Measurements from ENCODE around the gene C11orf68. TPM values are rescaled to one million over a fixed set of nuclear protein-coding genes. Genes with fewer than 3 reads are reported as not detected.

The C11orf68 gene
- total and polyA plus RNA-seq, 7 donors, result 52.8 to 98.7 (median 60.7) TPM

DNA sequence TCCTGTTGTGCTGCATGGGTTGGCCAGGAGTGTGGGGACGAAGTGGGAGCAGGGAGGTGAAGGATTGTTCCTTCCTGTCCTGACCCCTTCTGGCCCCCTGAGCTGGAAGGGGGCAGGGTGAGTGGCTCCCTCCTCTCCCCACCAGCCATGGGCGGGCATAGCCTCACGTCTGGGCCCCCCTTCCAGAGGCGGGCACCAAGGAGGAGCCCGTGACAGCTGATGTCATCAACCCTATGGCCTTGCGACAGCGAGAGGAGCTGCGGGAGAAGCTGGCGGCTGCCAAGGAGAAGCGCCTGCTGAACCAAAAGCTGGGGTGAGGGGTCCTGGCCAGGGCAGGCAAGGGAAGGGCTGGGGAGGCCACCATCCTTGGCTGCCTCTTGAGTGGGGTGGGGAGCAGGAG, 46.0 kb upstream of the C11orf68 start:
- intact Hi-C loops (cut with DNase I), result loop anchor here (5.0 kb wide), 2 partner anchors 37 to 78 kb away; partner anchors contain the start of genes FIBP (in 2 of the 2), BANF1 (in 1 of the 2) and EIF1AD (in 1 of the 2)
- H3K27me3 ChIP-seq (ENCODE audit: insufficient read depth in 3 of 3, low read length in 2 of 3), result no peaks in the 10 kb centered on the region
- no peak overlapping the region for H3K27ac ChIP-seq
- no peaks in the 10 kb centered on the region for H3K9me3 ChIP-seq
- no peak for TF ChIP-seq CTCF (IDR thresholded peaks at IDR 0.05)
- no peak for DNase-seq
- H3K36me3 ChIP-seq (ENCODE audit: insufficient read depth in 1 of 2, low read depth in 1 of 2), result peaks cover 11 to 59% of the 10 kb centered on the region in 2 donors
- ATAC-seq, result no peak
- peaks cover 33% of the 10 kb centered on the region for H3K4me1 ChIP-seq
- 78 to 90% (median 87%) methylated on average over 8 to 10 of the region's 10 CpGs for WGBS, 3 donors
- H3K4me3 ChIP-seq, result no peak overlapping the region

DNA sequence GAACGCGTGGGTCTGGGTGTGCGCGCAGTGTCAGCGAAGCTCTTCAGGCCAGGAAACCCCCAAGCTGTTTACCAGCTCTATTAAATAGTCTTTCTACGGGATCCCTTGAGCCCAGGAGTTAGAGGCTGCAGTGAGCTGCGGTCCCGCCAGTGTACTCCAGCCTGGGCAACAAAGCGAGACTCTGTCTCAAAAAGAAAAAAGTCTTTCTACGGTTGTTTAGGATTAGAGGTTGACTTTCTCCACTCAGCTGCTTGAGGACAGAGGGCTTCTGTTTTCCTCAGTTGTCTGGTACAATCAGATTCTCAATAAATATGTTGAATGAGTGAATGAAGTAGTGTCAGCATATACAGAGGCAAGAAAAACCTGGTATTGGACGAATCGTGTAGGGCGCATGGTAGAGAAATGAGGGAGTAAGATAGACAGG, 43.3 kb upstream of the C11orf68 start:
- Histone ChIP-seq H3K36me3 (ENCODE audit: insufficient read depth in 1 of 2, low read depth in 1 of 2) (peaks cover 6 to 35% of the 10 kb centered on the region in 2 donors), H3K9me3 (no peaks in the 10 kb centered on the region), H3K4me3 (peak overlapping the region; percentile 100), H3K4me1 (peaks cover 15% of the 10 kb centered on the region), H3K27me3 (ENCODE audit: insufficient read depth in 3 of 3, low read length in 2 of 3) (no peaks in the 10 kb centered on the region), H3K27ac (peak overlapping the region; percentile 91)
- DNase-seq (no peak), ATAC-seq (peak in 2 of 4 donors; percentile 2 to 4)
- 6 to 7% (median 6%) methylated on average over 12 to 13 of the region's 13 CpGs for WGBS, 3 donors
- intact Hi-C loops (cut with DNase I), result loop anchor here (5.0 kb wide), 2 partner anchors 40 to 75 kb away; partner anchors contain the start of genes FIBP (in 2 of the 2), BANF1 (in 1 of the 2) and EIF1AD (in 1 of the 2)
- no peak for TF ChIP-seq CTCF (IDR thresholded peaks at IDR 0.05)

DNA sequence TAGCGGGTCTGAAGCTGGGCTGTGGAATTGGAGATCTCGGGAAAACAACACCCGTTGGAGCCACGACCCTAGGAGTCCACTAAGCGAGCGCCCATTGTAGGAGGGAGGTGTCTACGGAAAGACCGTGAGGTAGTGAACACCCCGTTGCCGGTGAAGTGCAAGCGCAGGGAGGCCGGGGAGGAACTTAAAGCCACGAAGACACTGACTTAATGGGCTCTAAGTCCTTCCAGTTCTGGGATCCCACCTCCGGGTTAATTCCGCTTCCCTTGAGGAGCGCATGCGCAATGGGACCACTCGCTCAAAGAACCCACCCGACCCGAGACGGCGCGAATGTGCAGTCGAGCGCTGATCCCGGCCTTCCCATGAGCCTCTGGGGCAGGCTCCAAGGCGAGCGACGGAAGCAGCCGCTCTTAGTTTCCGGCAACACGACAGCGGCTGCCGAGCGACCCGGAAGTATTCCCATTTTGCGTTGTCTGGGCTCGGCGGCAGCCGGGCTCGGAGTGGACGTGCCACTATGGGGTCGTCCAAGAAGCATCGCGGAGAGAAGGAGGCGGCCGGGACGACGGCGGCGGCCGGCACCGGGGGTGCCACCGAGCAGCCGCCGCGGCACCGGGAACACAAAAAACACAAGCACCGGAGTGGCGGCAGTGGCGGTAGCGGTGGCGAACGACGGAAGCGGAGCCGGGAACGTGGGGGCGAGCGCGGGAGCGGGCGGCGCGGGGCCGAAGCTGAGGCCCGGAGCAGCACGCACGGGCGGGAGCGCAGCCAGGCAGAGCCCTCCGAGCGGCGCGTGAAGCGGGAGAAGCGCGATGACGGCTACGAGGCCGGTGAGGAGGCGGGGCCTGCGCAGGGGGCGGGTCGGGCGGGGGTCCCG, 42.6 kb upstream of the C11orf68 start, which contains the start of gene SART1:
SART1 (plus strand) TSS at position 468 of the 874 bp plus-strand sequence; CDS start at position 515, 47 bp downstream.
- H3K36me3 ChIP-seq (ENCODE audit: insufficient read depth in 1 of 2, low read depth in 1 of 2), result peaks cover 5 to 28% of the 10 kb centered on the region in 2 donors
- peak; percentile 98 to 99 for DNase-seq
- H3K9me3 ChIP-seq, result no peaks in the 10 kb centered on the region
- no peak for TF ChIP-seq CTCF (IDR thresholded peaks at IDR 0.05)
- peak; percentile 97 to 99 (median 98) for ATAC-seq
- peak within 1 kb of the TSS; percentile 100 for H3K4me3 ChIP-seq
- no peaks in the 10 kb centered on the region for H3K27me3 ChIP-seq (ENCODE audit: insufficient read depth in 3 of 3, low read length in 2 of 3)
- peaks cover 15% of the 10 kb centered on the region for H3K4me1 ChIP-seq
- intact Hi-C loops (cut with DNase I), result loop anchor here (1.0 to 5.0 kb wide), 3 partner anchors 41 to 74 kb away; partner anchors contain the start of genes BANF1 (in 2 of the 2), EIF1AD (in 2 of the 2) and FIBP (in 2 of the 2)
- peak within 1 kb of the TSS; percentile 91 for H3K27ac ChIP-seq
- WGBS, 3 donors, result 0% methylated on average over 76 to 97 of the region's 97 CpGs

DNA sequence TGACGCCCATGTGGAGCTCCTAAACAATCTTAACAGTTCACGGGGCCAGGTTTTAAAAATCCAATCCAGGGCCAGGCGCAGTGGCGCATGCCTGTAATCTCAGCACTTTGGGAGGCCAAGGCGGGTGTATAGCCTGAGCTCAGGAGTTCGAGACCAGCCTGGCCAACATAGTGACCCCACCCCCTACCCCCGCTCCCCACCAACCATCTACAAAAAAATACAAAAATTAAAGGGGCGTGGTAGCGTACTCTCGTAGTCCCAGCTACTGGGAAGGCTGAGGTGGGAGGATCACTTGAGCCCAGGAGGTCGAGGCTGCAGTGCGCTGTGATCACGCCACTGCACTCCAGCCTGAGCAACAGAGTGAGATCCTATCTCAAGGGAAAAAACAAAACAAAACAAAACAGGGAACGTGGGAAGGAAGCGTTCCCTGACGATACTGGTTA, 42.0 kb upstream of the C11orf68 start:
- Histone ChIP-seq H3K27ac (peak overlapping the region; percentile 91), H3K27me3 (ENCODE audit: insufficient read depth in 3 of 3, low read length in 2 of 3) (no peaks in the 10 kb centered on the region), H3K4me3 (peak overlapping the region; percentile 100), H3K9me3 (no peaks in the 10 kb centered on the region), H3K4me1 (peaks cover 15% of the 10 kb centered on the region), H3K36me3 (ENCODE audit: insufficient read depth in 1 of 2, low read depth in 1 of 2) (peaks cover 0 to 21% of the 10 kb centered on the region in 2 donors)
- ATAC-seq, result peak; percentile 2 to 38 (median 14)
- TF ChIP-seq CTCF (IDR thresholded peaks at IDR 0.05), result no peak
- intact Hi-C loops (cut with DNase I), result loop anchor here (1.0 to 5.0 kb wide), 3 partner anchors 41 to 74 kb away; partner anchors contain the start of genes BANF1 (in 2 of the 2), EIF1AD (in 2 of the 2) and FIBP (in 2 of the 2)
- WGBS, 3 donors, result 48 to 52% (median 51%) methylated on average over 16 of the region's 16 CpGs
- no peak for DNase-seq
